Measurements from ENCODE around the gene IRF5. TPM values are rescaled to one million over a fixed set of nuclear protein-coding genes. Genes with fewer than 3 reads are reported as not detected.
"Not testable (repeated sequence)": the region's sequence is repeated elsewhere in the genome, so short reads cannot be mapped to it uniquely, and the experiment has no call there.

IRF5 gene
- polyA plus RNA-seq, 3 donors, result 130 to 170 (median 155) TPM

DNA sequence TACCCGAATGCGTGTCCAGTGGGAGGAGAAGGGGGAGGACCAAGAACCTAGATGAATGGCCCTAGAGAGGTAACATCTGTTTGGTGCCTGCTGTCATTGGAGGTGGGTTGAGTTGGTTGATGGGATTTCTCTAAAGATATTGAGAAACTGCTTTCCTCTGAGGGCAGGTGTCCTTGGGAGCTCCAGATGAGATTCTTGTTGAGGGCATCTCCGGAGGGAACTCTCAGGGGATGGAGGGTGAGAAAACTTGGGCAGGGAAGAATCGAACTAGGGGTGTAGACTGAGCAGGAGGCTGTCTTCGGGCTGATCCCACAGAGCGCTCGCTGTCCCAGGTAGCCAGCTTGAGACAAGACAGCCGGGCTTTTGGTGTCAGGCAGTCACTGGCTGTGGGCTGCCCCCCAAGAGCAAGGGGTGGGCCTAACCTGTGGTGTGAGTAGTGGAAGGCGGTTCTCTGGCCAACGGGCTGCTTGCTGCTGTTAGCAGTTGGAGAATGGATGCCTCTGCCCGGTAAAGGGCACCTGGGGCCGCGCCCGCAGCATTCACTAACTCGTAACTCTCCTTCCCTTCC, 3.7 kb downstream of the IRF5 start:
- H2AFZ ChIP-seq (ENCODE audit: insufficient read depth, low read depth, low read length, poor library complexity, severe bottlenecking), result no peak overlapping the region
- TF ChIP-seq, protein P1, sequence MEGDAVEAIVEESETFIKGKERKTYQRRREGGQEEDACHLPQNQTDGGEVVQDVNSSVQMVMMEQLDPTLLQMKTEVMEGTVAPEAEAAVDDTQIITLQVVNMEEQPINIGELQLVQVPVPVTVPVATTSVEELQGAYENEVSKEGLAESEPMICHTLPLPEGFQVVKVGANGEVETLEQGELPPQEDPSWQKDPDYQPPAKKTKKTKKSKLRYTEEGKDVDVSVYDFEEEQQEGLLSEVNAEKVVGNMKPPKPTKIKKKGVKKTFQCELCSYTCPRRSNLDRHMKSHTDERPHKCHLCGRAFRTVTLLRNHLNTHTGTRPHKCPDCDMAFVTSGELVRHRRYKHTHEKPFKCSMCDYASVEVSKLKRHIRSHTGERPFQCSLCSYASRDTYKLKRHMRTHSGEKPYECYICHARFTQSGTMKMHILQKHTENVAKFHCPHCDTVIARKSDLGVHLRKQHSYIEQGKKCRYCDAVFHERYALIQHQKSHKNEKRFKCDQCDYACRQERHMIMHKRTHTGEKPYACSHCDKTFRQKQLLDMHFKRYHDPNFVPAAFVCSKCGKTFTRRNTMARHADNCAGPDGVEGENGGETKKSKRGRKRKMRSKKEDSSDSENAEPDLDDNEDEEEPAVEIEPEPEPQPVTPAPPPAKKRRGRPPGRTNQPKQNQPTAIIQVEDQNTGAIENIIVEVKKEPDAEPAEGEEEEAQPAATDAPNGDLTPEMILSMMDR (IDR thresholded peaks at IDR 0.05), result no peak
- no peaks in the 10 kb centered on the region for H3K9me3 Mint-ChIP-seq
- peaks cover 100% of the 10 kb centered on the region for H3K79me2 ChIP-seq (ENCODE audit: insufficient read depth, low read length)
- peaks cover 63% of the 10 kb centered on the region for H4K20me1 ChIP-seq (ENCODE audit: insufficient read depth, low read length)
- no peak for DNase-seq
- peaks cover 71% of the 10 kb centered on the region for H3K4me1 Mint-ChIP-seq
- H3K27ac Mint-ChIP-seq, result peak overlapping the region; percentile 94 to 98 (median 96)
- H3K36me3 Mint-ChIP-seq, result peaks cover 31 to 46% of the 10 kb centered on the region in 2 donors
- H3K9me3 ChIP-seq (replicated peaks in 1 of 2; ENCODE audit: control insufficient read depth in 1 of 2, insufficient read depth in 1 of 2, low read length in 2 of 2), result no peaks in the 10 kb centered on the region
- peak overlapping the region; percentile 28 to 97 (median 86) for H3K4me3 ChIP-seq (replicated peaks in 1 of 3; ENCODE audit: low read depth in 2 of 3, low read length in 3 of 3)
- intact Hi-C loops (cut with micrococcal nuclease), result loop anchor here in 1 of 2 donors (10.0 kb wide), 1 partner anchor 1567 kb away; no protein-coding TSS in a partner anchor
- peak overlapping the region; percentile 86 for H3K4me2 ChIP-seq (replicated peaks; ENCODE audit: extremely low read depth, low read length, poor library complexity, severe bottlenecking)
- 27% methylated on average over 4 of the region's 15 CpGs for WGBS (ENCODE audit: insufficient coverage)
- H3K27me3 ChIP-seq (ENCODE audit: control insufficient read depth in 2 of 2, insufficient read depth in 2 of 2, low read length in 2 of 2), result no peaks in the 10 kb centered on the region
- peak overlapping the region; percentile 99 for H3K4me3 Mint-ChIP-seq
- H3K27ac ChIP-seq (ENCODE audit: low read depth in 1 of 2, low read length in 2 of 2), result peak overlapping the region; percentile 90 to 97
- H3K36me3 ChIP-seq (replicated peaks in 1 of 2; ENCODE audit: control insufficient read depth in 1 of 2, insufficient read depth in 2 of 2, low read length in 2 of 2), result peaks cover 29 to 41% of the 10 kb centered on the region in 2 donors
- H3K9ac ChIP-seq (ENCODE audit: insufficient read depth, low read length, poor library complexity, severe bottlenecking), result peak overlapping the region; percentile 95
- H3K4me1 ChIP-seq (ENCODE audit: control insufficient read depth in 1 of 2, insufficient read depth in 2 of 2, low read length in 2 of 2), result peaks cover 72 to 82% of the 10 kb centered on the region in 2 donors
- H3K27me3 Mint-ChIP-seq (ENCODE audit: low read depth in 3 of 3), result no peaks in the 10 kb centered on the region

DNA sequence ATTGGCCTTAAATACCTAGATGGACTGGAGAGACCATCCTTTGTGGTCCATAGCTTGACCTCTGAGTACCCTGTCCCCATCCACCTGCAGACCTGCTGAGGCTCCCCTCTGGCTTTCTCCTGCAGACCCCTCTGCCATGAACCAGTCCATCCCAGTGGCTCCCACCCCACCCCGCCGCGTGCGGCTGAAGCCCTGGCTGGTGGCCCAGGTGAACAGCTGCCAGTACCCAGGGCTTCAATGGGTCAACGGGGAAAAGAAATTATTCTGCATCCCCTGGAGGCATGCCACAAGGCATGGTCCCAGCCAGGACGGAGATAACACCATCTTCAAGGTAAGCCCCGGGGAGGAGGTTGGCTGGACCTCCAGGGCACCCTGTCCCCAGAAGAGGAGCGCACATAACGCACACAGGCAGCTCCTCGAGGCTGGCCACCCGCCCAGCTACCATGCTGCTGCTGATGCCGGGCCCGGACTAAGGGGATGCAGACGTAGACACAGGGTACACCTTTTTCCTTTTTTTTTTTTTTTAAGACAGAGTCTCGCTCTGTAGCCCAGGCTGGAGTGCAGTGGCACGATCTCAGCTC, 4.3 kb downstream of the IRF5 start:
- peaks cover 72% of the 10 kb centered on the region for H3K4me1 Mint-ChIP-seq
- 79% methylated on average over 9 of the region's 16 CpGs for WGBS (ENCODE audit: insufficient coverage)
- H3K9me3 Mint-ChIP-seq, result no peaks in the 10 kb centered on the region
- Histone ChIP-seq H3K4me1 (ENCODE audit: control insufficient read depth in 1 of 2, insufficient read depth in 2 of 2, low read length in 2 of 2) (peaks cover 72 to 82% of the 10 kb centered on the region in 2 donors), H4K20me1 (ENCODE audit: insufficient read depth, low read length) (peaks cover 69% of the 10 kb centered on the region), H3K4me2 (replicated peaks; ENCODE audit: extremely low read depth, low read length, poor library complexity, severe bottlenecking) (peak overlapping the region; percentile 86), H3K36me3 (replicated peaks in 1 of 2; ENCODE audit: control insufficient read depth in 1 of 2, insufficient read depth in 2 of 2, low read length in 2 of 2) (peaks cover 36 to 47% of the 10 kb centered on the region in 2 donors), H2AFZ (ENCODE audit: insufficient read depth, low read depth, low read length, poor library complexity, severe bottlenecking) (no peak overlapping the region), H3K79me2 (ENCODE audit: insufficient read depth, low read length) (peaks cover 100% of the 10 kb centered on the region), H3K9ac (ENCODE audit: insufficient read depth, low read length, poor library complexity, severe bottlenecking) (peak overlapping the region; percentile 95), H3K9me3 (replicated peaks in 1 of 2; ENCODE audit: control insufficient read depth in 1 of 2, insufficient read depth in 1 of 2, low read length in 2 of 2) (no peaks in the 10 kb centered on the region), H3K27ac (ENCODE audit: low read depth in 1 of 2, low read length in 2 of 2) (peak overlapping the region; percentile 90 to 97), H3K4me3 (replicated peaks in 1 of 3; ENCODE audit: low read depth in 2 of 3, low read length in 3 of 3) (peak overlapping the region in 1 of 3 experiments; percentile 97), H3K27me3 (ENCODE audit: control insufficient read depth in 2 of 2, insufficient read depth in 2 of 2, low read length in 2 of 2) (no peaks in the 10 kb centered on the region)
- no peaks in the 10 kb centered on the region for H3K27me3 Mint-ChIP-seq (ENCODE audit: low read depth in 3 of 3)
- DNase-seq, result no peak
- peaks cover 37 to 53% of the 10 kb centered on the region in 2 donors for H3K36me3 Mint-ChIP-seq
- TF ChIP-seq, protein P1 (IDR thresholded peaks at IDR 0.05), result no peak
- intact Hi-C loops (cut with micrococcal nuclease), result loop anchor here in 1 of 2 donors (10.0 kb wide), 1 partner anchor 1567 kb away; no protein-coding TSS in a partner anchor
- peak overlapping the region; percentile 99 for H3K4me3 Mint-ChIP-seq
- H3K27ac Mint-ChIP-seq, result peak overlapping the region in 3 of 7 donors; percentile 50 to 97 (median 95)

DNA sequence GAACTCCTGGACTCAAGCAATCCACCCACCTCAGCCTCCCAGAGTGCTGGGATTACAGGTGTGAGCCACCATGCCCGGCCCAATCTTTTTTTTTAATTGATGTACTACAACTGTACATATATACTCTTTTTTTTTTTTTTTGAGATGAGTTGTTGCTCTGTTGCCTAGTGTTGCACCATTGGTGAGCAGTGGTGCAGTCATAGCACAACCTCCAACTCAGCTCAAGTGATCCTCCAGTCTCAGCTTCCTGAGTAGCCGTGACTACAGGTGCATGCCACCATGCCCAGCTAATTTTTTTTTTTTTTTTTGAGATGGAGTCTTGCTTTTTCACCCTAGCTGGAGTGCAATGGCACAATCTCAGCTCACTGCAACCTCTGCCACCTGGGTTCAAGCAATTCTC, 5.5 kb downstream of the IRF5 start:
- DNase-seq, result peak in 1 of 3 donors; percentile 37
- WGBS (ENCODE audit: insufficient coverage), result 40% methylated on average over 1 of the region's 2 CpGs
- Mint-ChIP-seq H3K36me3 (peaks cover 42 to 65% of the 10 kb centered on the region in 2 donors), H3K4me1 (peaks cover 77% of the 10 kb centered on the region), H3K27ac (peak overlapping the region in 5 of 7 donors; percentile 6 to 10 (median 8))
- not testable (repeated sequence) for H3K4me2 ChIP-seq (replicated peaks; ENCODE audit: extremely low read depth, low read length, poor library complexity, severe bottlenecking); H3K27ac ChIP-seq (ENCODE audit: low read depth in 1 of 2, low read length in 2 of 2); H3K4me3 ChIP-seq (replicated peaks in 1 of 3; ENCODE audit: low read depth in 2 of 3, low read length in 3 of 3); H3K4me3 Mint-ChIP-seq; H3K27me3 Mint-ChIP-seq (ENCODE audit: low read depth in 3 of 3); H3K9me3 Mint-ChIP-seq; H3K9me3 ChIP-seq (replicated peaks in 1 of 2; ENCODE audit: control insufficient read depth in 1 of 2, insufficient read depth in 1 of 2, low read length in 2 of 2); H3K27me3 ChIP-seq (ENCODE audit: control insufficient read depth in 2 of 2, insufficient read depth in 2 of 2, low read length in 2 of 2); H2AFZ ChIP-seq (ENCODE audit: insufficient read depth, low read depth, low read length, poor library complexity, severe bottlenecking); H3K9ac ChIP-seq (ENCODE audit: insufficient read depth, low read length, poor library complexity, severe bottlenecking)
- Histone ChIP-seq H4K20me1 (ENCODE audit: insufficient read depth, low read length) (peaks cover 82% of the 10 kb centered on the region), H3K4me1 (ENCODE audit: control insufficient read depth in 1 of 2, insufficient read depth in 2 of 2, low read length in 2 of 2) (peaks cover 78 to 87% of the 10 kb centered on the region in 2 donors), H3K36me3 (replicated peaks in 1 of 2; ENCODE audit: control insufficient read depth in 1 of 2, insufficient read depth in 2 of 2, low read length in 2 of 2) (peaks cover 48 to 59% of the 10 kb centered on the region in 2 donors), H3K79me2 (ENCODE audit: insufficient read depth, low read length) (peaks cover 98% of the 10 kb centered on the region)
- intact Hi-C loops (cut with micrococcal nuclease), result loop anchor here in 1 of 2 donors (10.0 kb wide), 1 partner anchor 1568 kb away; no protein-coding TSS in a partner anchor
